BJ (cell line): Measurements from ENCODE around the gene MCRS1. TPM values are rescaled to one million over a fixed set of nuclear protein-coding genes. Genes with fewer than 3 reads are reported as not detected.

ENCODE experiments used
- CTCF ChIA-PET: fragments of 350-600 bp; formaldehyde crosslinking; extraction: SDS; loops from one replicate; lab custom pipeline; 2021; ENCODE audit warnings: antibody characterized with exemption, inconsistent platforms; lab: Yijun Ruan, JAX
- POLR2A ChIA-PET: fragments of 300-600 bp; sonication (Branson Sonifier 250); formaldehyde crosslinking; extraction: SDS; loops from one replicate; lab custom pipeline; 2021; ENCODE audit warnings: antibody characterized with exemption; lab: Charles Lee
- DNase-seq: peaks from one replicate; pipeline ENCODE4 v3.0.0-alpha.2; 2011; ENCODE audit warnings: low read depth
- H3K27me3 ChIP-seq: 2 replicates; pipeline ENCODE4 v1.6.0; 2011; ENCODE audit warnings: low read length; ENCODE audit not compliant: control insufficient read depth, insufficient read depth
- H3K36me3 ChIP-seq: 2 replicates; pipeline ENCODE4 v1.5.1; 2011; ENCODE audit warnings: low read length; ENCODE audit not compliant: control insufficient read depth, insufficient read depth
- H3K4me3 ChIP-seq: 2 replicates; pipeline ENCODE4 v1.5.1; 2011; ENCODE audit warnings: low read depth, mild to moderate bottlenecking, control low read depth, low read length
- polyA plus RNA-seq: library from polyadenylated mRNA; depleted of rRNA; stranded (reverse); fragments of >200 nt; gene quantifications from 2 replicates; pipeline ENCODE4 v1.2.3, GENCODE V29; 2011
- TF ChIP-seq, protein P1 (sequence below): IDR thresholded peaks from 2 replicates; pipeline ENCODE4 v1.5.1; 2011; ENCODE audit warnings: low read depth, mild to moderate bottlenecking, control low read depth, inconsistent platforms, low read length, moderate library complexity; ENCODE audit not compliant: insufficient read depth

MCRS1 gene
- polyA plus RNA-seq, 1 experiment: 96.0 TPM

GRCh38 chr12:49599961-49600360, 32.0 kb upstream of the MCRS1 start:
- CTCF ChIA-PET: interaction anchor here (0.8 to 1.2 kb wide), 2 partner anchors 20 to 242 kb away, joined by 3 to 4 read pairs; no protein-coding TSS in a partner anchor
- no peak for DNase-seq
- no peaks in the 10 kb centered on the region for H3K27me3 ChIP-seq
- H3K4me3 ChIP-seq: no peak overlapping the region
- H3K36me3 ChIP-seq: no peaks in the 10 kb centered on the region
- TF ChIP-seq, protein P1, sequence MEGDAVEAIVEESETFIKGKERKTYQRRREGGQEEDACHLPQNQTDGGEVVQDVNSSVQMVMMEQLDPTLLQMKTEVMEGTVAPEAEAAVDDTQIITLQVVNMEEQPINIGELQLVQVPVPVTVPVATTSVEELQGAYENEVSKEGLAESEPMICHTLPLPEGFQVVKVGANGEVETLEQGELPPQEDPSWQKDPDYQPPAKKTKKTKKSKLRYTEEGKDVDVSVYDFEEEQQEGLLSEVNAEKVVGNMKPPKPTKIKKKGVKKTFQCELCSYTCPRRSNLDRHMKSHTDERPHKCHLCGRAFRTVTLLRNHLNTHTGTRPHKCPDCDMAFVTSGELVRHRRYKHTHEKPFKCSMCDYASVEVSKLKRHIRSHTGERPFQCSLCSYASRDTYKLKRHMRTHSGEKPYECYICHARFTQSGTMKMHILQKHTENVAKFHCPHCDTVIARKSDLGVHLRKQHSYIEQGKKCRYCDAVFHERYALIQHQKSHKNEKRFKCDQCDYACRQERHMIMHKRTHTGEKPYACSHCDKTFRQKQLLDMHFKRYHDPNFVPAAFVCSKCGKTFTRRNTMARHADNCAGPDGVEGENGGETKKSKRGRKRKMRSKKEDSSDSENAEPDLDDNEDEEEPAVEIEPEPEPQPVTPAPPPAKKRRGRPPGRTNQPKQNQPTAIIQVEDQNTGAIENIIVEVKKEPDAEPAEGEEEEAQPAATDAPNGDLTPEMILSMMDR: no peak
- POLR2A ChIA-PET: no interaction called here

- no peak overlapping the region for H3K4me3 ChIP-seq
- TF ChIP-seq, protein P1: no peak
- CTCF ChIA-PET: interaction anchor here (0.7 to 1.6 kb wide), 2 partner anchors 18 to 92 kb away, joined by 3 read pairs; no protein-coding TSS in a partner anchor
Observed at GRCh38 chr12:49598527-49598926, 30.6 kb upstream of the MCRS1 start.

DNA sequence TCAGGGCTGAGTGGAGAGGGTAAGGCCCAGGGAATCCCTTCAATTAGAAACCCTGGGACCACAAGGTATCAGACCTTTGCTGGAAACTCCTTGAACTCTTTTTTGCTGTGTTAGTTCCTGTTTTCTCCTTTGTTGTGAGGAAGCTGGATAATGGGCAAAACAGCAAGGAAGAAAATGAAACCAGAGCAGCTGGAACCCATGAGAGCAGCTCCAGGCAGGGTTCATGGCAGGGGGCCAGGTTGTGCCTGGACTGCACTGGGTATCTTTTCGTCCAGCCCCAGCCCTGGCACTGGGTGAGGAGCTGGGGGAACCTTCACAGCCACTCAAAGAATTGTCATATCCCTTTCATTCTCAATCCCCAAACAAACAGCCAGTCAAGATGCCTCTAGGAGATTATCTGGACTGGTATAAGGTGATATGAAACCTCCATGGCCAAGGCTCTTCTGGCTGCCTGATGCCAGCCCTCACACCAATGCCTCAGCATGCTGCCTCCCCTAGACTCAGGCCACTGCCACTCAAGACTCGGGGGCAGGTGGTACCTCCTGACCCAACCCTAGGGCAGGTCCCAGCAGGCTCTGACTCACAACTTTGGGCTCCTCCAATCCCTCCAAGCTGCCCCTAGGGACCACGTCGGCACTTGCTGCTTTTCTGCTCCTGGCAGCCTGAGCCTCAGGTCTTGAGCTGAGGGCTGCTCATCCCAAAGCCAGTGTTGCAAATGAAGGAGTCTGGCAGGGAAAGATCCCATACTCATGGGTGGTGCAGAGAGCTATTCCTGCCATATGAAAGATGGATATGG, 21.0 kb upstream of the MCRS1 start:
- Histone ChIP-seq H3K36me3 (peaks cover 6% of the 10 kb centered on the region), H3K27me3 (no peaks in the 10 kb centered on the region), H3K4me3 (no peak overlapping the region)
- POLR2A ChIA-PET: no interaction called here
- TF ChIP-seq, protein P1: no peak
- DNase-seq: no peak
- CTCF ChIA-PET: interaction anchor here (0.6 to 1.6 kb wide), 5 partner anchors 9 to 366 kb away, joined by 3 to 6 read pairs (median 3); no protein-coding TSS in a partner anchor

More at GRCh38 chr12:49598527-49598926, 30.6 kb upstream of the MCRS1 start:
- DNase-seq: no peak
- H3K36me3 ChIP-seq: no peaks in the 10 kb centered on the region
- POLR2A ChIA-PET: no interaction called here
- no peaks in the 10 kb centered on the region for H3K27me3 ChIP-seq

- CTCF ChIA-PET: interaction anchor here (0.6 to 1.6 kb wide), 3 partner anchors 8 to 367 kb away, joined by 3 to 6 read pairs (median 3); no protein-coding TSS in a partner anchor
- Histone ChIP-seq H3K27me3 (no peaks in the 10 kb centered on the region), H3K4me3 (no peak overlapping the region), H3K36me3 (peaks cover 6% of the 10 kb centered on the region)
- TF ChIP-seq, protein P1: no peak
- no peak for DNase-seq
- POLR2A ChIA-PET: no interaction called here
Observed at GRCh38 chr12:49588281-49588680, 20.3 kb upstream of the MCRS1 start.

DNA sequence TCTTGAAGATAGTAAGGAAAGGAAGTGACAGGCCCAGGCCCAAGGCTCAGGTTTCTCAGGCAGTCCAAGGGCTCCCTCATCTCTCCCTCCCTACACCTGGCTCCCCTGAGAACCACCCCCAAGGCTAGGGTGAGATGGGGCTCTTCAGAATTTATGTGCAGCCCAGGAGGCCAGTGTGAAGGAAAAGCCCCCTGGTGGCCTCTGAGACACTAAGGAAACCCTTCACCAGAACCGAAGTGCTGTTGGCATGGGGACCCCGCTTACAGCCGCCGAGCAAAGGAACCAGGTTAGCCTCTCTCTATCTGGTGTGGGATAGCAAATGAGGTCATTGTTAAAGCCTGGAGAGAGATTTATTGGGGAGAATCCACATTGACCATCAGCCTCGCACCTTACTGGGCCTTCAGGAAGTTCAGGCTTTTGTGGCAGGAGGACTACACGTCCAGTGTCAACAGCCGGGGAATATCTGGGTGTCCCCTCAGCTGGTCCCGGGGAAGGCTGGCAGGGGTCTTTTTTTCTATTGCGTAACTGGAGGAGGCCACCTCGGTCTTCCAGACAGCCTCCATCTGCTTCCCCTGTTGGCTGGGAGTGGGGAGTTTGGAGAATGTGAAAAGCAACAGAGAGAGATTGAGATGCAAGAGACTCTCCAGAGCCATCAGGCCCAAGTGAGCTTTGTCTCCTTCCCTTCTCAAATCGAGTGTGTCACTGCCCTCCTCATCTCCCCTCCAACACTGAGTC, 19.4 kb upstream of the MCRS1 start:
- ChIA-PET CTCF (interaction anchor here (0.6 to 1.0 kb wide), 3 partner anchors 8 to 352 kb away, joined by 3 read pairs; no protein-coding TSS in a partner anchor), POLR2A (no interaction called here)
- H3K36me3 ChIP-seq: peaks cover 6% of the 10 kb centered on the region
- H3K4me3 ChIP-seq: no peak overlapping the region
- DNase-seq: no peak
- no peaks in the 10 kb centered on the region for H3K27me3 ChIP-seq
- TF ChIP-seq, protein P1: no peak
